HT1080 (cell line): Measurements from ENCODE around the gene LMBR1. TPM values are rescaled to one million over a fixed set of nuclear protein-coding genes. Genes with fewer than 3 reads are reported as not detected.
"Not testable (repeated sequence)": the region's sequence is repeated elsewhere in the genome, so short reads cannot be mapped to it uniquely, and the experiment has no call there.

Experiments used
- DNase-seq: peaks from one replicate; pipeline ENCODE4 v3.0.0-alpha.2; 2015; ENCODE audit warnings: low read depth
- polyA plus RNA-seq, 2 experiments: library from polyadenylated mRNA; depleted of rRNA; stranded (reverse); fragments of >200 nt; gene quantifications; 2 replicates each; pipeline ENCODE4 v1.2.3, GENCODE V29; 2015
- total RNA-seq: library from RNA; depleted of rRNA; stranded (reverse); fragments of >200 nt; shearing (Covaris generic); gene quantifications from 2 replicates; pipeline ENCODE4 v1.2.3, GENCODE V29; 2014; rRNA removed

Gene LMBR1, protein sequence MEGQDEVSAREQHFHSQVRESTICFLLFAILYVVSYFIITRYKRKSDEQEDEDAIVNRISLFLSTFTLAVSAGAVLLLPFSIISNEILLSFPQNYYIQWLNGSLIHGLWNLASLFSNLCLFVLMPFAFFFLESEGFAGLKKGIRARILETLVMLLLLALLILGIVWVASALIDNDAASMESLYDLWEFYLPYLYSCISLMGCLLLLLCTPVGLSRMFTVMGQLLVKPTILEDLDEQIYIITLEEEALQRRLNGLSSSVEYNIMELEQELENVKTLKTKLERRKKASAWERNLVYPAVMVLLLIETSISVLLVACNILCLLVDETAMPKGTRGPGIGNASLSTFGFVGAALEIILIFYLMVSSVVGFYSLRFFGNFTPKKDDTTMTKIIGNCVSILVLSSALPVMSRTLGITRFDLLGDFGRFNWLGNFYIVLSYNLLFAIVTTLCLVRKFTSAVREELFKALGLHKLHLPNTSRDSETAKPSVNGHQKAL
- total RNA-seq: 81.0 and 104 TPM in 2 replicates
- polyA plus RNA-seq (2015; cell fraction: cytosol; rRNA removed): 41.3 and 46.2 TPM in 2 replicates
- polyA plus RNA-seq (2015; cell fraction: nucleus; rRNA removed): 31.7 and 34.5 TPM in 2 replicates

DNA sequence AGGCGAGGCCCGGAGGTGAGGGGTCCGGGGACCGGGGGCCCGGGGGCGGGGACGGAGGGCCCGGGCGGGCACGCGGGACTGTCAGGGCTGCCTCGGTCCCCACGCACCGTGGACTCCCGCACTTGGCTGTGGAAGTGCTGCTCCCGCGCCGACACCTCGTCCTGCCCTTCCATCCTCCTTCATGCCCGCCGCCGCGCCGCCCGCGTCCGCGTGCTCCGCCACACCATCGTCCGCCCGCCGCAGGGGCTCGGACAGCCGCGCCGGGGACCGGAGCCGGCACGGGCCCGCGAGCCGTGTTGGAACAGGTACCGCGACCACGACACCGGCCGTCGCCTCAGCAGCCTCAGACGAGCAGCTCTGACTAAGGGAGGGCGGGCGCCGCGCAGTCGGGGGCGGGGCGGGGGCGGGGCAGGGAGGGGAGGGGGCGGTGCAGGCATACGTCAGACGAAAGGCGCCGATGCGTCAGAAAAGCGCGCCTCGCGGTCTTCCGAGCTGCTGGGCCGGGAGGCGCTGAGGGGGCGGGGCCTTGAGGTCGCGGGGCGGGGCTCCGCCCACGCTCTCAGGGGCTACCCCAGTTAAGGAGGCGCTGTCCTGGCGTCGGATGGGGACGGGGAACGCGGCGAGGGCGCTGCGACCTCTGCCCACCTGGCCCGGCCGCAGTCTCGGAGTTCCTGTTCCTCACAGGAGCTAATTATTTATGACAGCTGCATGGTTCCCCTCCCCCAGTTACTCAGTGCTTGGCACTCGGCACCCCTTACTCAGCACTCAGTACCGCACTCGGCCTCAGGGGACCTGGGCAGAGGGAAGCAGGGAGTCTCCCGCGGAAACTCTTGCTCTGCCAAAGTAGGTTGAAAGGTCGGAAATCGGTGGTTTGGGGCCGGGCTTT, at the start of gene LMBR1:
TSS of gene LMBR1 (minus strand) at position 363 of the 886 bp plus-strand sequence. CDS start at position 173, 190 bp downstream.
- DNase-seq: peak; percentile 89

DNA sequence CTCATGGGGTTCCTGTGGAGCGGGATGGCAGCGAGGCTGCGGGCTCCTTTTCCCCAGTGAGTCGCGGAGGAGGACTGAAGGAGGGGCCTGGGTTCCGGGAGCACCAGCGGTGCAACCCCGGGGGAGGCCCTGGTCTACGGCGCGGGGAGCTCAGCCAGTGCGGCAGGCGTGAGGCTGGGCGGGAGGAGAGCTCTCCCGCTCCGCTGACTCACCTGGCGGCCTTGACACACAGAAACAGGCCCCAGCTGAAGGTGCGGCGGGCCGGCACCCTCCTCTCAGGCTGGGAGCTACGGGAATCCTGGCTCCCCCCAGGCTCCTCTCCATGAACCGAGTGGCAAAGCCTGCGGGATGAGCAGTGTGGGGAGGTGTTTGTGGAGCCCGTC, 49.7 kb upstream of the LMBR1 start:
- no peak for DNase-seq

DNA sequence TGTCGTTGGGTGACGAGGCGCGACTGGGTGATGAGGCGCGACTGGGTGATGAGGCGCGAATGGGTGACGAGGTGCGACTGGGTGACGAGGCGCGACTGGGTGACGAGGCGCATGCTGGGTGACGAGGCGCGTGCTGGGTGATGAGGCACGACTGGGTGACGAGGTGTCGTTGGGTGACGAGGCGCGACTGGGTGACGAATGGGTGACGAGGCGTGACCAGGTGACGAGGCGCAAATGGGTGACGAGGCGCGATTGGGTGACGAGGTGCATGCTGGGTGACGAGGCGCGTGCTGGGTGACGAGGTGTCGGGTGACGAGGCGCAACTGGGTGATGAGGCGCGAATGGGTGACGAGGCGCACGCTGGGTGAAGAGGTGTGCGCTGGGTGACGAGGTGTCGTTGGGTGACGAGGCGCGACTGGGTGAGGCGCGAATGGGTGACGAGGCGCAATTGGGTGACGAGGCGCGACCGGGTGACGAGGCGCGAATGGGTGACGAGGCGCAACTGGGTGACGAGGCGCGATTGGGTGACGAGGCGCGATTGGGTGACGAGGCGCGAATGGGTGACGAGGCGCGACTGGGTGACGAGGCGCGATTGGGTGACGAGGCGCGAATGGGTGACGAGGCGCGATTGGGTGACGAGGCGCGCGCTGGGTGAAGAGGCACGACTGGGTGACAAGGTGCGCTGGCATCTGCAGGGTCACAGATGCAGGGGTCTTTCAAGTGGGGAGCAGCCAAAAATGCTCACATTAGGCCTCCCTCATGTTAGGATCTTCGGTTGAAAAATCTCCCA, 48.6 kb upstream of the LMBR1 start:
- DNase-seq: no peak

DNA sequence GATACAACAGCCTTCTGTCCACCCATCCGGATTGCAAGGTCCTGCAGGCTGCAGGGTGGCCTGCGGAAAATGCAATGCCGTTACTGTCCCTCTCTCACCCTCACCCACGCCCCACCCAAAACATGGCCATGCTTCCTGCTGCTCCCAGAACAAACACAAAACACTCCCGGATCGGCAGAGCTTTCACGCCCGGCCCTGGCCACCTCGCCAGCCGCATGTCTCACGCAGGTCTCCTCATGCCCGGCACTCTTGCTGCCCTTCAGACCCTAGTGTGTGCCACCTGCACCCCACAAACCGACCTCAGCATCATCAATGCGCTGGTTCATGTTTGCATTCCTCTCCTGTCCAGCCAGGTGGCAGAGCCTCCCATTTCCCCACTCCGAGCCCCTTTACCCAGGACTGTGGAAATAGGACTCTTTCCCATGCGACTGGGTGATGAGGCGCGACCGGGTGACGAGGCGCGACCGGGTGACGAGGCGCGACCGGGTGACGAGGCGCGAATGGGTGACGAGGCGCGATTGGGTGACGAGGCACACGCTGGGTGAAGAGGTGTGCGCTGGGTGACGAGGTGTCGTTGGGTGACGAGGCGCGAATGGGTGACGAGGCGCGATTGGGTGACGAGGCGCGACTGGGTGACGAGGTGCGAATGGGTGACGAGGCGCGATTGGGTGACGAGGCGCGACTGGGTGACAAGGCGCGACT, 47.6 kb upstream of the LMBR1 start:
- DNase-seq: no peak

DNA sequence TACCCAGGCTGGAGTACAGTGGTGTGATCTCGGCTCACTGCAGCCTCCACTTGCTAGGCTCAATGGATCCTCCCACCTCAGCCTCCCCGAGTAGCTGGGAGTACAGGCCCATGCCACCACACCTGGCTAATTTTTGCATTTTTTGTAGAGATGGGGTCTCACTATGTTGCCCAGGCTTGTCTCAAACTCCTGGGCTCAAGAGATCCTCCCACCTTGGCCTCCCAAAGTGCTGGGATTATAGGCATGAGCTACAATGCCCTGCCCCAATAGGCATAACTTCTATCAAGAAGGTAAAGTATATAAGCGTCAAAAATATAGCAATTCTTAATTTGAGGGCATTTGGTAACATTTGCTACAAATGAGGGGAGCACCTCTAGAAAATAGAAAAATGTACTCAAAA, 43.8 kb upstream of the LMBR1 start:
- not testable (repeated sequence) for DNase-seq

DNA sequence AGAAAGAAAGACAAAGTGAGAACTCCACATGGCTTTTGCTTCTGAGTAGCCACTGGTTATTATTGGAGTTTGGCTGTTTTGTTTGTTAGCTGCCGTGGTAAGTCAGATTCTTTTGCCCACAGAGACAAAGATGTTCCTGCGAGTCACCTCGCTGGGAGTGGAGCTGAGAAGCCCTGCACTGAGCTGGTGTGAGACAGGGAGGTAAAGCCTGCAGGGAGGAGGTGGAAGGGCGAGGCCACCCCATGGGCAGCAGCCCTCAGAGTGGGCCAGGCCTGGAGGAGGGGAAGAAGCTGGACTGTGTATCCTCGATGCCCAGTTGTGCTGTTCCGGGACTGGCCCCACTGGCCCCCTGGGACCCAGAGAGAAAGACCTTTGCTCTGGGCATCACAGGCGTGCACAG, 42.3 kb upstream of the LMBR1 start:
- peak; percentile 27 for DNase-seq

DNA sequence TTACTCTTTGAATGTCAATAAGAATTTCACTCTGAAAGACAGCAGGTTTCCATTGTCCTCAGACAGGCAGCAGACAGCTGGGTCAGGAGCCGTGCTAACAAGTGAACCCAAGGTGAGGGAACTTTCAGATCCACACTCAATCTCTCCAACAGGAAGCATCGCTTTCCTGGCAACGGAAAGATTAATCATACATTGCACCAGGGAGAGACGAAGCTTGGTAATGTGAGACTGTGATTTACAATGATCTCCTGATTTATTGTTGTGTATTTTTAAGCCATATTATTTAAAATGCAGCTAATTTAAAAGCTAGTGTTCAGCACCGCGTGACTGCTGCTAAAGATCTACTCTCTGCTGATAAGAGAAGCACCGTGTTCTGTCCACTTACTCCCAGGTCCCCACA, 39.0 kb upstream of the LMBR1 start:
- DNase-seq: peak; percentile 75

DNA sequence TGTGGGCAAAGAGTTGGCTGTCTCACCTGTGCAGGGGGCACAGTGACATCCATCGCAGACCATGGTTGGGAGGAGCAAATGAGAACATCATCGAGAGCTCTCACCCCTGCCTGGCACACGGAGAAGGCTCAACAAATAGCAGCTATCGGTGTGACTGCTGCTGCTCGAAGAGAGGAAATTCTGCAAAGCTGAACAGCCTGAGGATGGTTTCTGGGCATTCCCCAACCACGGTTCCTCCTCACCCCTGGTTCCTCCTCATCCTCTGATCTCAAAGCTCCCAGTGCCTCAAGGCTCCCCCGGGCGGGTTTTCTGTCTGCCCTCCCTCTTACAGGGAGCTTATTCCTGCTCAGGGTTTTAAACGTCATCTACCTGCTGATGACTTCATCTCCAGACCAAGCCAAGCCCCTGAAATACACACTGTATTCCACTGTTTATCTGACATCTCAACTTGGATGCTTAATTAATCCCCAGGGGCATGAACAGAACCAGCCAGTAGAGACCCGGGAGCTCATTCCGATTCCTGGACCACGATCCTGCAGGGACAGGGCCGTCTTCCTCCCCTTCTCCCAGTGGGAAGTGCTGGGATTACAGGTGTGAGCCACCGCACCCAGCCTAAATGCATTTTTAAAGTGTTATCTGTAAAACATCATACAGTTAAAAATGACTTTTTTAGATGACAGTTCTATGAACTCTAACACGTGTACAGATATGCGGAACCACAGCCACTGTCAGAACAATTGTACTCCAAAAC, 37.0 kb upstream of the LMBR1 start:
- no peak for DNase-seq

DNA sequence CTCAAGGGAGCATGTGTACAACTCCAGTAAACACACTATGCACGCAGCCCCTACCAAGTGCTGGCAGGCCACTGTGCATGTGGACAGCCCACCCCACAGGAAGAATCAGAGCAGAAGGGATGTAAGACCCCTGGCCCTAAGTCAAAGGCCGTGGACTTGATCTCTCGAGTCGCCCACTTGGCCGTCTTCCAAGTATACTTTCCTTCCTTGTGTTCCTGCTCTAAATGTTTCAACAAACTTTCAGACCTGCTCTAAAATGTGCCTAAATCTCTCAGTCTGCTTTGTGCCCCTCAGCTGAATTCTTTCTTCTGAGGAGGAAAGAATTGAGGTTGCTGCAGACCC, 35.4 kb upstream of the LMBR1 start:
- DNase-seq: no peak

DNA sequence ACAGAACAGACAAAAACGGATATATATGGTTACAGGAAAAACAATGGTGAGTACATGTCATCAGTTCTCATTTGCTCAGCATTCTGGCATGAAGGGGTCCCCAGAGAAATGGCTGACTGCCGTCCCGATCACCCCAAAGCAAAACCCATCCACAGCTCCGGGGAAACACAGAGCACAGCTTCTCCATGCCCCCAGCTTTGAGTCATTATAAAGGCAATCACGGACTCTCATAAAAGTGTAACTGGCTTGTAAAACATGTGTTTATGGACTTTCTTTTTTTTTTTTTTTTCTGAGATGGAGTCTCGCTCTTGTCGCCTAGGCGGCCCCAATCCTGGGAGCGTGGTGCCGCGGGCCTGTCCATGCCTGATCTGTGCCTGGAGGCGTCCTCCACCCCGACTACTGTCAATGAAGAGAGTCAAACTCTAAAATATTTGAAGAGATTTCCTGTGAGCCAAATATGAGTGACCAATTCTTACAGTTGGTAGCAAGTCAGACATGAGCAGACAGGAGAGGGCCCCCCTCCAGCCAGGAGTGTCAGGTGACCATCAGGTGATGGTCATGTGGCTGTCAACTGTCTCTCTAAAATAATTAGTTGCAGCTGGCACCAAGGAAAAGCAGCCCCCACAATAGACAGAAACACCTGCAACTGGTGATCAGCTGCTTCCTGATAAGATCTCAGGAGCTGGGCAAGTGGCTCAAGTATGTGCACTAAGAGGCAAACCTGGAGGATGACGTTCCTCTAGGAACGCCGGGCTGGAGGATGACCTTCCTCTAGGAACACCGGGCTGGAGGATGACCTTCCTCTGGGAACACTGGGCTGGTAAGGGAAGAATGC, 34.8 kb upstream of the LMBR1 start:
- no peak for DNase-seq

DNA sequence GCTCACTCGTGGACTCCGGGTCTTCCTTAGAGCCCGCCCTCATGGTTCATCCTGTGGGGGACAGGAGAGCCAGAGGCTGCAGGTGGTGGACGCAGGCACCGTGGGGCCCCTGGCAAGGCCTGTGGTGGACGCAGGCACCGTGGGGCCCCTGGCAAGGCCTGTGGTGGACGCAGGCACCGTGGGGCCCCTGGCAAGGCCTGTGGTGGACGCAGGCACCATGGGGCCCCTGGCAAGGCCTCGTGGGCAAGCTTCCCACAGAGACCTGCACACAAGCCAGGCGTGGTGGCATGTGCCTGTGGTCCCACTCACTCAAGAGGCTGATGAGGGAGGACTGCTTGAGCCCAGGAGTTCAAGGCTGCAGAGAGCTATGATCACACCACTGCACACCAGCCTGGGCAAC, 32.8 kb upstream of the LMBR1 start:
- DNase-seq: not testable (repeated sequence)

DNA sequence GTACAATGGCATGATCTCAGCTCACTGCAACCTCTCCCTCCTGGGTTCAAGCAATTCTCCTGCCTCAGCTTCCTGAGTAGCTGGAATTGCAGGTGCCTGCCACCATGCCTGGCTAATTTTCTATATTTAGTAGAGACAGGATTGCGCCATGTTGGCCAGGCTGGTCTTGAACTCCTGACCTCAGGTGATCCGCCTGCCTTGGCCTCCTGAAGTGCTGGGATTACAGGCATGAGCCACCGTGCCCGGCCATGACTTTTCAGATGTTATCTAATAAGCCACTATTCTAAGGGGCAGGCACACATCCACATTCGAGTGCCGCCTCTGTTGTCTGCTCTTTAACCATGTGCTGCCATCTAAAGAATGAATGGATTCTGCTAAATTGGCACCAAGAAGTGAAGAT, 29.3 kb upstream of the LMBR1 start:
- DNase-seq: not testable (repeated sequence)

DNA sequence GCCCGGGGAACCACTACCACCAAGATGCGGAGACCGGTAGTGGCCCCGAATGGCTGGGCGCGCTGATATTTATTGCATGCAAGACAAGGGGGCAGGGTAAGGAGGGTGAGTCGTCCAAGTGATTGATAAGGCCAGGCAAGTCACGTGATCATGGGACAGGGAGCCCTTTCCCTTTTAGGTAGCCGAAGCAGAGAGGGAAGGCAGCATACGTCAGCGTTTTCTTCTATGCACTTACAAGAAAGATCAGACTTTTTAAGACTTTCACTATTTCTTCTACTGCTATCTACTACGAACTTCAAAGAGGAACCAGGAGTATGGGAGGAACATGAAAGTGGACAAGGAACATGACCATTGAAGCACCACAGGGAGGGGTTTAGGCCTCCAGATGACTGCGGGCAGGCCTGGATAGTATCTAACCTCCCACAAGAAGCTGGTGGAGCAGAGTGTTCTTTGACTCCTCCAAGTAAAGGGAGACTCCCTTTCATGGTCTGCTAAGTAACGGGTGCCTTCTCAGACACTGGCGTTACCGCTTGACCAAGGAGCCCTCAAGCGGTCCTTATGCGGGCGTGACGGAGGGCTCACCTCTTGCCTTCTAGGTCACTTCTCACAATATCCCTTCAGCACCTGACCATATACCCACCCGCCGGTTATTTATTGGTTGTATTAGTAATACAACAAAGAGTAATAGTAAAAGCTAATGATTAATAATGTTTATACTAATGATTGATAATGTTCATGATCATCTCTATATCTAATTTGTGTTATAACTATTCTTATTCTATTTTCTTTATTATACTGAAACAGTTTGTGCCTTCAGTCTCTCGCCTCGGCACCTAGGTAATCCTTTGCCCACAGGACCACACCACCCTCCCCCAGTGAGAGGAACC, 27.7 kb upstream of the LMBR1 start:
- DNase-seq: not testable (repeated sequence)

DNA sequence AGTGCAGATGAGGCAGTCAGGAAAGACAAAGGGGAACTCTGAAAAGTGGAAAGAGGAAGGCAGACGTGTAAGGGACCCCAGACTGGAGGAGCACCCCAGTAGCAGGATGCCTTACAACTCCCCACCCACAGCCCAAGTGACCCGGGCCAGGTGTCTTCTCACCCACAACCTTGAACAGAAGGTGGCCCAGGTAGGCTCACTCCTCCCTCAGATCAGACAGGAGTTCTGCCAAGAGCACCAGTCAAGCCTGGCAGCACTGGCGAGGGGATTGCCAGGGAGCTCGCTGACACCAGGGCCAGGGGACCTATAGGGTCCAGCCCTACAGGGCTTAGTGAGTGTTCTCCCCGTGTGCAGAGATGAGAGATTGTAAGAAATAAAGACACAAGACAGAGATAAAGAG, 27.1 kb upstream of the LMBR1 start:
- DNase-seq: no peak

DNA sequence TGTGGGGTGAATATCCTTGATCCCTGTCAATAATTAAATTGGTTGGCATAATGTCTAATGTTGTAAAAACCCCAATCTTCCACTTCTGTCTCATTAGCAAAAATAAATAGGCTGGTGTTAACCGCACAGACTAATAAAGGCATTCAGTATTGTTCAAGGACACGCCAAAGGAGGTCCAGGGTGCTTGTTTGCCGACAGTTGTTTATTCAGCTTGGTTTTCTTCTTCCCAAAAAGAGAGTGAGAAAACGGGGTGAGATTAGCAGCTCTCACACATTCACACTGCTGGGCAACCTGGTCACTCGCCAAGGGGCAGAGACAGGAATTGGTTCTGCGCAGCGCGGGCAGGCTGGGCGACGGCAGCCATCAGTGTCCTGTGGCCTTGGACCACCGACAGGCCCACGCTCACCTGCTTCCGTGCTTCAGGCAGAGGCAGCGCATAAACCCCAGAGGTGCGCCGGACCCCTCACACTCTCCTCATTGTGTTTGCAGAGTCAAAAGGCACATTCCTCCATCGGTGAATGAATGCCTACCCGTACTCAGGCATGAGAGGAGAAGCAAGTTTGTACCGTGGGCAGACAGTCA, 26.2 kb upstream of the LMBR1 start:
- no peak for DNase-seq

DNA sequence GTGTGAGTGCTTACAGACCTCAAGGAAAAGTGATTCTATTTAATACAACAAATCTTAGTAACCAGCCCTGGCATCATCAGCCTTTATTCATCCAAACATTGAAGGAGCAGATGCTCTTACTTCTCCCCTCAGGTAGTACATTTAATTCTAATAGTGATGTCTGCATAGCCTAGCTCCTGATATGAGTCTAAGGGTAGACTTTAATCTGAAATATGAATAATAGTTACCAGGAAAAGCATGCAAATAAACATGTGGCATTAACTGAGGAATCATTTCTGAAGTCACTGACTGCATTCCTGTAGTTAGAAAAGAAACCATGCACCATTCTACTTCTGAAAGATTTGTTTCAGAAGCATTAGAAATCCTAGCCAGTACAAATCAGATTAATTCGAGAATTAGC, 25.7 kb upstream of the LMBR1 start:
- DNase-seq: no peak

DNA sequence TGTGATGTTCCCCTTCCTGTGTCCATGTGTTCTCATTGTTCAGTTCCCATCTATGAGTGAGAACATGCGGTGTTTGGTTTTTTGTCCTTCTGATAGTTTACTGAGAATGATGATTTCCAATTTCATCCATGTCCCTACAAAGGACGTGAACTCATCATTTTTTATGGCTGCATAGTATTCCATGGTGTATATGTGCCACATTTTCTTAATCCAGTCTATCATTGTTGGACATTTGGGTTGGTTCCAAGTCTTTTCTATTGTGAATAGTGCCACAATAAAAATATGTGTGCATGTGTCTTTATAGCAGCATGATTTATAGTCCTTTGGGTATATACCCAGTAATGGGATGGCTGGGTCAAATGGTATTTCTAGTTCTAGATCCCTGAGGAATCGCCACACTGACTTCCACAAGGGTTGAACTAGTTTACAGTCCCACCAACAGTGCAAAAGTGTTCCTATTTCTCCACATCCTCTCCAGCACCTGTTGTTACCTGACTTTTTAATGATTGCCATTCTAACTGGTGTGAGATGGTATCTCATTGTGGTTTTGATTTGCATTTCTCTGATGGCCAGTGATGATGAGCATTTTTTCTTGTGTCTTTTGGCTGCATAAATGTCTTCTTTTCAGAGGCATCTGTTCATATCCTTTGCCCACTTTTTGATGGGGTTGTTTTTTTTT, 16.7 kb upstream of the LMBR1 start:
- not testable (repeated sequence) for DNase-seq
